NCI-H2029 treated with DMSO at 0.1 percent for 48 hours (cell line): ENCODE measurements around the gene C5AR1.
A peak's percentile ranks its signal among the peaks of the same experiment; 100 is the strongest.
"Not testable (repeated sequence)": the region's sequence is repeated elsewhere in the genome, so short reads cannot be mapped to it uniquely, and the experiment has no call there.

ENCODE experiments used
- DNase-seq: peaks from one replicate; lab custom pipeline; 2025; lab: John Stamatoyannopoulos, UW

Gene C5AR1

DNA sequence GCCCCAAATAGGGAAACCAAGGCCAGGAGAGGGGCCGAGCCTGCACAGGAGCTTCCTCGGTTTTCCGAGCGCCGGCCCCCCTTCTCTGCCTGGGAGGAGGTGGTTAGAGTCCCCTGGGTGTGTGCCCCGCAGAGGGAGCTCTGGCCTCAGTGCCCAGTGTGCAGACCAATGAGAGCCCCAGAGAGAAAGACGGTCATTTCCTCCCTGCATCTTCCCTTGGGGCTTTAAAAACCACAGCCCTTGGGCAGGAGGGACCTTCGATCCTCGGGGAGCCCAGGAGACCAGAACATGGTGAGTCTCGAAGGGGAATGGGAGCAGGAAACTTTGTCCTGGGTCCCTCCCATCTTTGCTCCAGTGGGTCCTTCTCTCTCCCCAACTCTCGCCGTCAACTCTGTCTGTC, at the start of gene C5AR1:
Gene C5AR1, plus strand, starts transcription at position 254 of the 400 bp plus-strand sequence. Its CDS starts 35 bp downstream, at position 289.
- DNase-seq, result no peak

- no peak for DNase-seq
These were observed 49.2 kb upstream of the C5AR1 start for GRCh38 chr19:47260476-47260875.

- not testable (repeated sequence) for DNase-seq
These were observed 47.5 kb upstream of the C5AR1 start for GRCh38 chr19:47261946-47262793.

DNA sequence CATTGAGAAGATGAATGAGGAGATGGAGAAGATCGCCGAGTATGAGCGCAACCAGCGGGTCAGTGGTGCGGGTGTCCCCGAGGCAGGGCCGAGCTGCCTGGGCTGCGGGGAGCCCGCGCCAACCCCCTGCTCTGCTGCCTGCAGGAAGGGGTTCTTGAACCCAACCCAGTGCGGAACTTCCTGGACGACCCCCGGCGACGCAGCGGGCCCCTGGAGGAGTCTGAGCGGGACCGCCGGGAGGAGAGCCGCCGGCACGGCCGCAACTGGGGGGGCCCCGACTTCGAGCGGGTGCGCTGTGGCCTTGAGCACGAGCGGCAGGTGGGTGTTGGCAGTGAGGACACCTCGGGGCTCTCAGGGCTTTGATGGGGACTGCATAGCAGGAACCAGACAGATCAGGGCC, 45.0 kb upstream of the C5AR1 start:
- DNase-seq, result no peak

GRCh38 chr19:47266401-47266941, 43.2 kb upstream of the C5AR1 start:
- DNase-seq, result no peak

DNA sequence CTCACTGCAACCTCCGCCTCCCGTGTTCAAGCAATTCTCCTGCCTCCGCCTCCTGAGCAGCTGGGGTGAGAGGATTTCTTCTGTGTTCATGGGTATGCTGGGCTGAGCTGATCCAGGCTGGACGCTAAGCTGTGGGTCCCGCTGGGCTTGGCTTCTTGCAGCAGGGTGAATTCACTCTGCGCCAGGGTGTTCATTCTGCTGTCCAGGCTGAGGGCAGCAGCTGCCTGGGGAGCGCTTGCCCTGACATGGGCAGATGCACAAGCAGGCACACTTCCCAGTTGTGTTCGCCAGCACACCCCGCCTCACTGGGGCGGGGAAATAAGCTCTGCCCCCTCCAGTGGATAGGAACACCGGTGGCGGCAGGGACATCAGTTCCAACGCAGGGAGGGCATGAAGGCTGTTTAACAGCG, 42.3 kb upstream of the C5AR1 start:
- DNase-seq, result no peak

DNA sequence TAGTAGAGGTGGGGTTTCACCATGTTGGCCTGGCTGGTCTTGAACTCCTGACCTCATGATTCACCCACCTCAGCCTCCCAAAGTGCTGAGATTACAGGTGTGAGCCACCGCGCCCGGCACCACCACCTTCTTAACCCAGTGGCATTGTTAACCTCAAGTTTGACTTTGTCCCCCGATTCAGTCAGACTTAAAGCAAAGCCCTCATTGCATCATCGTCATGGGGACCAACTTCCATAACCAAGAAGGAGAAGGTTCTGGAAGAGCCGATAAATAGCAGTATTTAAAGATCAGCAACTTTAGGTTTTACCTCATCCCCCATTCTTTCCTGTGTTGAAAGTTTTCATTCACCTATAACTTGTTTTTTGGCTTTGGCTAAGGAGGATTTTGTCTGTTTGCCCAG, 41.6 kb upstream of the C5AR1 start:
- no peak for DNase-seq

DNA sequence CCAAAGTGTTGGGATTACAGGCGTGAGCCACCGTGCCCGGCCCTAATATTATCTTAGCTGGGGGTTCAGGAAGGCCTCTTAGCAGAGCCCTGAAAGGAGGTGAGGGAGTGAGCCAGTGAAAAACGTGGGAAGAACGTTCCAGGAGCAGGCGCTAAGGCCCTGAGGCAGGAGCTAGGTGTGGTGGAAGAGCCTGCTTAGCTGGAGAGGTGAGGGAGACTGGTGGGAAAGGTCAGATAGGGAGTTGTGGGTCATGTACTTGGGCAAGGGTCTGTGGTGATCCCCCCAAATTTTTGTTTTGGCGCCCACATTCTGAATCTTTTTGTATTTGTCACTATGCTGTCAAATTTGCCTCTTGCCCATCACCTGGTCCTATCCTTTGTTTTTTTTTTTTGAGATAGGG, 40.1 kb upstream of the C5AR1 start:
- no peak for DNase-seq

GRCh38 chr19:47270408-47270807, 39.3 kb upstream of the C5AR1 start:
- DNase-seq, result no peak

GRCh38 chr19:47271949-47272348, 37.7 kb upstream of the C5AR1 start:
- DNase-seq, result no peak

DNA sequence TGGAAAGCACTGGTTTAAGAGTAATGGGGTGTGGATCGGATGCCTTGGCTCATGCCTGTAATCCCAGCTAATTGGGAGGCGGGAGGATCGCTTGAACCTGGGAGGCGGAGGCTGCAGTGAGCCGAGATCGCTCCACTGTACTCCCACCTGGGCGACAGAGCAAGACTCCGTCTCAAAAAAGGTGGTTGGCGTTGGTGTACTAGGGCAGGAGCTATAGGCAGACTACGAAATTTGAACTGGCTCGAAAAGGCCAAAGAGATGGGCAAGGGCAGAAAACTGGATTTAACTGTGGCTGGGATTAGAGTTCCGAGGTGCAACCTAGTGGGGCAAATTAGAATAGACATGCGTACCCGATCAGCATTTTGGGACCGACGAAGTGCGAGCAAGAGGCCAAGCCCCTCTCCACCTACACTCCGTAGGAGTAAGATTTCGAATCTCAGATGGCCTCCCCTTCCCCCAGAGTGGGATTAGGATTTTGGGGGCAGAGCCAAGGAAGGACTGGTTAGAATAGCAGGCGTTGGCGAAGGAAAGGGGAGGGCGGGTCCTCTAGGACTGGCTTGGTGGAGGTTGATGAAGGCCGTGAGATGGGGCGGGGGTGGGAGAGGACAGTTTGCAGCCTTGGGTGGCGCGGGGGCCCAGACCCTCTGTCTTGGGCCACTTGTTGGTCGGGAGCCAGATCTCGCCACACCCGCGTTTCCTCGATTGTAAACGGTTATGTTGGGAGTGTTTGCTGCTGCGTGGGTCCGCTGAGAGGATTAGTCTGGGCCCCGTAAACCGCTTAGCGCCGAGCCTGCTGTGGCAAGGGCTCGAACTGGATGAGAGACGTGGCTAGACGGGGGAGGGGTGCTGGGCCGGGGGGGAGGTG, 37.0 kb upstream of the C5AR1 start:
- no peak for DNase-seq

DNA sequence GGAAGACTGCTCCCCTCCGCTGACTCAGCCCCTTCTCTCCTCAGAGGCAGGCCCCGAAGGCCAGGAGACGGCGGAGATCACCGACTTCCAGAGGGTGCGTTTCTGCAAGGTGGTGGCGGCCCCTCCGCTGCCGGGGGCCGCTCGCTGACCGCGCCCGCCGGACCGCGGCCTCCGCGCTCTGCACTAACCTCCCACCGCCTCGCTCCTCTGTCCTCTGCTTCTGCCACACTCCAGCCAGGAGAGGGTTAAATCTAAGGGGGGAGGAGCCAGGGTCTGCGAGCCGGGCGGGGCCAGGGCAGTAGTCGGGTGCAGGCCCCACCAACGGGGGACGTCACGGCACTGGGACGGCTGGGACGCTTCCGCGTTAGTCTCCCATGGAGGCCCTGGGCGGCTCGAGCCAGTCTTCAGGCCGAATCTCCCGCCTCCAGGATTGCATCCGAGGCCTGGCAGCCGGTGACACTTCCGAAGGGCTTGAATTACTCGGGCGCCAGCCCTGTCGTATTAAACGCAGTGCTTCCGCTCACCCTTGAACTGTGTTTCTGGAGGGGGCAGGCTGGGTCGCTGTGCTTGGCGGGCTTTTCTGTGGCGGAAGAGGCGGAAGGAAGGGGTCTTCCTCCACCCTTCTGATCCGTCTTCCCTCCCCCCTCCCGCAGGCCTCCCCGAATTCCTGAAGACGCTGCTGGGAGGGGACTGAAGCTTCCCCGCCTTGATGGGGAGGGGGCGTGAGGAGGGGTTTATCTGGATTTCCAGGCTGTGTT, 36.2 kb upstream of the C5AR1 start:
- peak; percentile 49 for DNase-seq

- peak; percentile 94 for DNase-seq
These were observed 35.4 kb upstream of the C5AR1 start, which contains the start of gene INAFM1 for GRCh38 chr19:47274071-47274890. INAFM1 (plus strand) TSS chr19:47274885; CDS start chr19:47274920, 35 bp downstream.

DNA sequence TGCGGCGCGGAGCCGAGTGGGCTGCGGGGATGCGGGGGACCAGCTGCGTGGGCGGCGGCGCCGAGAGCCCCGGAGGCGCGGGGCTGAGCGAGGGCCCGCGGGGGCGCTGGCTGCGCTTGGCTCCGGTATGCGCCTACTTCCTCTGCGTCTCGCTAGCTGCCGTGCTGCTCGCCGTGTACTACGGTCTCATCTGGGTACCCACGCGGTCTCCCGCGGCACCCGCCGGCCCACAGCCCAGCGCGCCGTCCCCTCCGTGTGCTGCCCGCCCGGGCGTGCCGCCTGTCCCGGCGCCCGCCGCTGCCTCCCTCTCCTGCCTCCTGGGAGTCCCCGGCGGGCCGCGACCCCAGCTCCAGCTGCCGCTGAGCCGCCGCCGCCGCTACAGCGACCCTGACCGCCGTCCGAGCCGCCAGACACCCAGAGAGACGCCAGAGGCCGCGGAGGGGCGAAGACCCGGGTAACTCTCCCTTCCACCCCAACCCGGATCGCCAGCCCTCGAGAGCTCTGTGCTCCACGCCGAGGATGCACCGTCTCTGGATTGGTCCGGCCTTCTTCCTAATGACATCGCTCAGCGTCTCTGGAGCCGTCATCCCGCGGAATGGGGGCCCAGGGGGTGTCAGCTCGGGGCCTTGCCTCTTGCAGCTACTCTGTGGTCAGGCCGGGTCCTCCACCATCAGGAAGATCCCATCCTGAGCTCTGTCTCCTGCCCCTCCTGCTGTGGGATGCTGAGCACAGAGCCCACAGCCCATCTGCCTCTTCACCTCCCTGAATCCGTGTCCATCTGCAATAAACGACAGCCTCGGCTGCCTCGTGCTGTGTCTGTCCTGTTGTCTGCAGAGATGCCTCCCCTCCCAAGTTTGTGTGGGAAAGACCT, 34.5 kb upstream of the C5AR1 start:
- DNase-seq, result no peak

DNA sequence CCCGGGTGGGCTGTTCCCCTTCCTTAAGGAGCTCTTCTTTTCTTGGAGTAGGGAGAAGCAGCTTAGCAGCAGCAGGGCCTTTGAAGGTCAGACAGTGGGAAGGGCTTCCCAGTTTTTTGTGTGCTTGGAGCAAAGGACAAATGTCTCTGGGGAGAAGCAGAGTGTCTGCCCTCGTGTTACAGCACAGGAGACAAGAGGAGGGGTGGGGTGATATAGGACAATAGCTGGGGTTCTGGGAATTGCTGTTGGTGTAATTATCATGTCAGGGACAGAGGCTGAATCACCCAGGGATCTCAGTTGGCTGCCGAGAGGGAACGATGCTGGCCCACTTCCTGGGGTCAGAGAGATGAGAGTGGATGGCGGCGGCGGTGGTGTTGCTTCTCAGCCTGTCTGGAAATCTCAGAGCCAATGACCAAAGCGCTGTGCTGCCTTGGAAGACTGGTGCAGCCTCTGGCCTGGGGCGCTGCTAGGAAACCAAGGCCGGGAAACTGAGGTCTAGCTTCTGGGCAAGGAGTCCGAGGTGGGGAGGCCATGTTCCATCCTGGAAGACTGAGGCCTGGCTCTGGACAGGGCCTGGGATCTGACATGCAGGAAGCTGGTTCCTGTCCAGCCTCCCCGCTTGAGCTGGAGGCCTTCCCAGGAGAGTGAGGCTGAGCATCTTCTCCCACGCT, 33.7 kb upstream of the C5AR1 start:
- no peak for DNase-seq

DNA sequence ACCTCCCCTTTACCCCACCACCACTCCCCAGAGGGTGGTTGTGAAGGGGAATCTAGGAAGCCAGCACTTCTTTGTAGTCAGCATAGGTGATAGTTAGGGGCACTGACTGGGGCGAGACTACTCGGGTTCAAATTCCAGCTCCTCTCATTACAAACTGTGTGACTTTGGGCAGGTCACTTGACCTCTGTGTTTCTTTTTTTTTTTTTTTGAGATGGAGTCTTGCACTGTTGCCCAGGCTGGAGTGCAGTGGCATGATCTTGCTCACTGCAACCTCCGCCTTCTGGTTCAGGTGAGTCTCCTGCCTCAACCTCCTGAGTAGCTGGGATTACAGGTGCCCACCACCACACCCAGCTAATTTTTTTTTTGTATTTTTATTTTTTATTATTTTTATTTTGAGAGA, 33.1 kb upstream of the C5AR1 start:
- DNase-seq, result not testable (repeated sequence)

DNA sequence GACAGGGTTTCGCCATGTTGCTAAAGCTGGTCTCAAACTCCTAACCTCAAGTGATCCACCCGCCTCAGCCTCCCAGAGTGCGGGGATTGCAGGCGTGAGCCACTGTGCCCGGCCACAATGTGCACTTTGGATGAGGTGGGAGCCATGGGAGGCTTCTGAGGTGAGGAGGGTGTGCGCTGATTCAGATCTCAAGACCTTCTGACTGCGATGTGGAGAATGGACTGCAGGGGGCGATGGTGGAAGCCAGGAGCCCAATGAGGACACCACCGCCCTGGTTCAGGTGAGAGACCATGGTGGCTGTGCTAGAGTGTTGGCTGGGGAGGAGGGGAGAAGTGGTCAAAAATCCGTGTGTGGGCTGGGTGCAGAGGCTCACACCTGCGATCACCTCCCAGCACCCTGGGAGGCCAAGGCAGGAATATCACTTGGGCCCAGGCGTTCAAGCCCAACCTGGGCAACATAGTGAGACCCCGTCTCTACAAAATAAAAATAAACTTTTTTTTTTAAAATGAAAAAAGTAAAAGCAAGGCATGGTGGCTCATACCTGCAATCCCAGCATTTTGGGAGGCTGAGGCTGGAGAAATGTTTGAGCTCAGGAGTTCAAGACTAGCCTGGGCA, 29.4 kb upstream of the C5AR1 start:
- no peak for DNase-seq

- no peak for DNase-seq
These were observed 26.1 kb upstream of the C5AR1 start for GRCh38 chr19:47283405-47284059.
